Activated CD4-positive, alpha-beta T cell treated with anti-CD3 and anti-CD28 coated beads for 4 hours (primary cell): Measurements from ENCODE around the gene DNAAF8.
"Not testable (repeated sequence)": the region's sequence is repeated elsewhere in the genome, so short reads cannot be mapped to it uniquely, and the experiment has no call there.

Experiments
- DNase-seq, 2 donors: peaks; one replicate each; pipeline ENCODE4 v3.0.0-alpha.2; 2020

Gene DNAAF8

DNA sequence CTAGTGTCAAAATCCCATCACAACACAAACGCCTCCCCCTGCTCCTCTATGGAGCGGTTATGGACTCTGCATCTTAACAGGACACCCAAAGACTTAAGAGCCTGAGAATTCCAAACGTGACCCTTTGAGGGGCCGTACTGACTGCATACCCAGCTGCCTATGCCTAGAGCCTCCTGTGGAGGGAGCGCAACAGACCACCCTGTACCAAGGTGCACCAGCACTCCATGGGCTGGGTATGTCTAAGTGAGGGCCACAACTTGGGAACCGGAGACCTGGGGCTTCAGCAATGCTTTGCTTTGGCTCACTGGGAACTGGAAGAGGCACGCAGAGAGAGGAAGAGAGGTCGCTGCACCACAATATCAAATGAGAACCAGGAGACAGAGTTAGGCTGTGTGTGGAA lies 5.7 kb upstream of the DNAAF8 start:
- DNase-seq: no peak

DNA sequence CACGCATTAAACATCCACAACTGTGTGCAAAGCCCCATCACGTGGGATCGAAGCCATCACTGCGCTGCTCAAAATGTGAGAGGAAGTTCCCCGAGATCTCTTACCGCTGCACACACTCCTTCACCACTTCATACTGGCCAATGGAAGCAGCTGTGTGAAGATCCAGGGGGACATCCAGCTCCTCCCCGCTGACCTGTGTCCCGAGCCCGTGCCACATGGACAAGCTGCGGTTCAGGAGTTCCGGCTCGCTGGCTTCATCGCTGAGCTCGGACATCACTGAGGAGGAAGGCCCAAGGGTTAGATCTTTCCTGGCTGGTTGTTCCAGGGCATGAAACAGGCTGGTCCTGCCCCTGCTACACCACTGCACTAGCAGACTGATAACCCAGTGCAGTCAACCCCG lies 4.5 kb upstream of the DNAAF8 start:
- no peak for DNase-seq

DNA sequence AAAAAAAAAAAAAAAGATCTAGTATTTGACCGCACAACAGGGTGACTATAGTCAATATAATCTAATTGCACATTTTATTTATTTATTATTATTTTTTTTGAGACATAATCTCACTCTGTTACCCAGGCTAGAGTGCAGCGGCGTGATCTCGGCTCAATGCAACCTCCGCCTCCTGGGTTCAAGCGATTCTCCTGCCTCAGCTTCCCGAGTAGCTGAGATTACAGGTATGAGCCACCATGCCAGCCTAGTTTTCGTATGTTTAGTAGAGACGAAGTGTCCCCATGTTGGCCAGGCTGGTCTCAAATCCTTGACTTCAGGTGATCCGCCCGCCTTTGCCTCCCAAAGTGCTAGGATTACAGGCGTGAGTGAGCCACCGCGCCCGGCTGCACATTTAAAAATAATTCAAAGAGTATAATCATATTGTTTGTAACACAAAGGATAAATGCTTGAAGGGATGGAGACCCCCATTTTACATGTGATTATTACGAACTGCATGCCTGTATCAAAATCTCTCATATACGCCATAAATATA lies 1.1 kb upstream of the DNAAF8 start:
- no peak for DNase-seq

DNA sequence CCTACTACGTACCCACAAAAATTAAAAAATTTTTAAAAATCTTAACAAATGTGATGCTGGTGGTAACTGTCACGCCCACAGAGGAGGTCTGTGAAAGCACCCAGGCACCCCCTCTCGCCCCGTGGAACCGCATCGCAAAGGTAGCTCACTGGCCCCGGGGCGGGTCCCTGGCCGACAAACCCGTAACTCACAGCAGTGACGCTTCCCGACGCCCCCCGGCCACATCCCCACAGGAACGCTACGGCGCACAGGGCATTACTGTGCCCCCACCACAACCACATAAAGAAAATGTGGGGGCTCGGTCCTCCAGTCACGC lies 632 bp upstream of the DNAAF8 start:
- peak; percentile 32 to 36 for DNase-seq

DNA sequence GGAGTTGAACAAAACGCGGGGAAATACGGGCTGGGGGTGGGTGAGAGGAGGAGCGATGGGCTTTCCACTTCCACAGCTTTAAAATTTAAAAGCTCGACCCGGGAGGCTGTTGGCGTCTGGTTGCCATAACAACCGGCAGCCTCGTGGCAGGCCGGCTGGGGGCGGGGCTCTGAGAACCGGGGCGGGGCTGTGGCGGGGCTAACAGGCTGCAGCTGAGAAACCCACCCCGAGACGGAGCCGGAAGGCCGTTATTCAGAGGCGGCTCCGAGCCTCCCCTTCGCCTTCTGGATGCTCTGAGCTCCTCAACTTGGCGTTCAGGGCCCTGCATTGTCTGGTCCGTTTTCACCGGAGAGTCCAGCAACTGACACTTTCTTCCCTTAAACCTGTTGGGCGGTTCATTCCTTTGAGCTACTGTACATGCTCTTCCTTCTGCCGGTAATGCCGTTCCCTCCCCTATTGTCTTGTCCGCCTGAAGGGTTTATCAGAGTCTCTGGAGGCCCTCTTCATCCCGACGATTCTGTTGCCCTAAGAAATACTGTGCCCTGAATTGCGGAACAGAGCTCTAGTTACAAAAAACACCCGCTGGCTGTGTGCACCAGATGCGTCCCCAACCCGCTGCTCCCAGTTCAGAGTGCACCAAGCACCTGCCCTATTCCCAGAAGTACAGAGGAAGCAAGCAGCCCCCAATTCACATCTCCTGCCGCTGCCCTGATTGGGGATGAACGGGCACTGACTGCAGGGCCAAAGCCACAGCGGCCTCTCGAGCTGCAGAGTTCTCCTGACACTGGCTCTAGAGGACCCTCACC lies 596 bp downstream of the DNAAF8 start:
- DNase-seq: peak; percentile 92

DNA sequence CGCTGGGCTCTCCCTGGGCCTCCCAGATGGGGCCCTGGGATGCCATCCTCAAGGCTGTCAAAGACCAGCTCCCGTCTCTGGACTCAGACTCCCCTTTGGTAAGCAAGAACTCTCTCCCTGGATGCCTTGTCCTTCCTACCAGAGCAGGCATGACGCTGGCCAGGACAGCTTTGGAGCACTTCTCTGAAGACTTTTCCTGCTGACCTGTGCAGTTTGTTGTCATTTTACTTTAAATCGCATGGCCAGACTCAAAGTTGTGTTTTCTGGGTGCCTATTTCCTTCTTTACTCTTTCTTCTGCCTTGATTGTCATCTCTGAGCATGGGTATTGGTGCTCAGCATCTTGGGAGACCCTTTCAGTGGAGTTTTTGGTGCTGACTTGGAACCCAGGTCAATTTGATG lies 2.2 kb downstream of the DNAAF8 start:
- DNase-seq: no peak

DNA sequence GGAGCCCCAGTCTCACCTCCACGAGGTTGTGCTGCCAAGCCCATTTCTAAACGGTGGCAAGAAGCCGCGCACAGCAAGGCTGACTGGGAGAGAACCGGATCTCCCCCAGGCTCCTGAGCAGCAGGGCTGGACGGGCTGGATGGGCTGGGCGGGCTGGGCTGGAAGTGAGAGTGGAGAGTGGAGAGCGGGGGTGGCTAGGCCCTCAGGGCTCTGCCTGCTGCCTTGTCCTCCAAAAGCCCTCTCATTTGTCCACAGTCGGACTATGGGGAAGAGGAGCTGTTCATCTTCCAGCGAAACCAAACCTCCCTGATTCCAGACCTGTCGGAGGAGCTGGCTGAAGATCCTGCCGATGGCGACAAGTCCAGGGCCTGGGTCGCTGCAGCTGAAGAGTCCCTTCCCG lies 3.2 kb downstream of the DNAAF8 start:
- no peak for DNase-seq

DNA sequence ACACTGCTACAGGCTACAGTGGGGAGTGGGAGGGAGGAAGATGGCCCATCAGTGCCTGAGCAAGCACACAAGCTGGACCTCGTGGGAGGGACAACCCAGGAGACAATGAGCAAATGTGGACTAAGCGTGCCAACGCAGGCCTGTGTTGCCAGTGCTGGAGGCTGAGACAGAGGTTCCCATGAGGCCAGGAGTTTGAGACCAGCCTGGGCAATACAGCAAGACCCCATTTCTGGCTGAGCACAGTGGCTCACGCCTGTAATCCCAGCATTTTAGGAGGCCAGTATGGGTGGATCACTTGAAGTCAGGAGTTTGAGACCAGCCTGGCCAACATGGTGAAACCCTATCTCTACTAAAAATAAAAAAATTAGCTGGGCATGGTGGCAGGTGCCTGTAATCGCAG lies 4.0 kb downstream of the DNAAF8 start:
- DNase-seq: not testable (repeated sequence)

DNA sequence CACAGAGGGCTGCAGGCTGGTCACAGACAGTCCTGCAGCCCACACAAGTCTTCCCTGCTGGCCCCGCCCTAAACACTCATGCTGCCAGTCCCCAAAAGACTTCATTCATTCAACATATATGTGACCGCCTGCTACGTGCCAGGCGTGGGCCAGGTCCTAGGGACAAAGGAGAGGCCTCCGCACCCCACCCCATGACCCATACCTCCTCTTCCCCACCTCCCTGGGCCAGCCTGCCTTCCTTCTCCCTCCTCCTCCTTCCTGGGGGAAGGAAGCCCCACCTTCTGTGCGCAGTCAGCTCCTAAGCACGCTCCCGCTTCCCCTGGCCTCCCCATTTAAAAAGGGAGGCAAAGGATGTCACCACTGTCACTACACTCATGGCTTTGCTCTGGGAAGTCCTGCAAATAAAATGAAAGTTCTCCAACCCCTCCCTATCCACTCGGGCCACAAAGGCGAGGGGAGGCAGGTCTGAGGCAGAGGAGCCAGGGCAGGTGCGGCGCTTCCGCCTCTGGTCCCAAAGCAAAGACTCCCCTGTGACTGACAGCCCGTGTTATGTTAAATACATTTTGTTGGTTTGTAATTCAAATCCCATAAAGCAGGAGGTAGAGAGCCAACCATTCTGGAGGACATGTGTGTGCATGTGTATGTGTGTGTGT lies 9.0 kb downstream of the DNAAF8 start:
- no peak for DNase-seq

DNA sequence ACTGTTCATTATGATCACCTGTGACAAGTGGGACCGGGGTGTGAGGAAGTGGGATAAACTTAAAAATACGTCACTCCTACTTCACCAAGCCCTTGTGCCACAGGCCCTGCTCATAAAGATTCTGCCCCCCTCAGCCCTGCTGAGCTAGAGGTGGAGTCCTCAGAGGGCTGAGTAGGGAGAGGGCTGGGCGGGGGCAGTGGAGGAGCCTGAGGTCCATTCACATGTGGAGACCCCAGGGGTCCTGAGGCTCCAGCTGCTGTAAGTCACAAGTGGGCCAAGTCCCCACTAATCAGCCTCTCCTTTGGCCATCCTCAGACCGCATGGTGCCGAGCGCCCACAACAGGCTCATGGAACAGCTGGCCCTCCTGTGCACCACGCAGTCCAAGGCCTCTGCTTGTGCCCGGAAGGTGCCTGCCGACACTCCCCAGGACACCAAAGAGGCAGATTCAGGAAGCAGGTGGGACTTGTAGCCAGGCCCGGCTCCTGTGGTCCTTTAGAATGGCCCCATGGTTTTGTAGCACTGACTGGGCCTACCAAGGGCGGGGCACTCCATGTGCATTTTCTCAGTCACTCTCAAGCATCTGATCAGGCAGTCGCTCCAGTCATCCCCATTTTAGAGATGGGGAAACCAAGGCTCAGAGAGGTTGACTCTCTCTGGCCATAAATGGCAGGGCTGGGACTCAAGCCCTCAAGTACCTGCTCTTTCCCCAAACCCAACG lies 10.4 kb downstream of the DNAAF8 start:
- DNase-seq: no peak

DNA sequence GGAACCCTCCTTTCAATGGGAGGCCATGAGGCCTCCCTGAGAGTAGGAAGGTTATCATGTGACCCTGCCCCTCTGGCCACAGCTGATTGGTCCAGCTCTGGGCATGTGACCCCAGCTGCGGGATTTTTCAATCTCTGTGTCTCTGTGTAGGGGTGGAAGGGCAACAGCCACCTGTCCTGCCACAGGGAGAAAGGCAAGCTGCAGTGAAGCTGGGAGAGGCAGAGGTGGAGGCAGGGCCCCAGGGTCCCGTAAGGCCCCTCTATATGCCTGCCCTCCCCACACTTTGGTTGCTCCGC lies 10.9 kb downstream of the DNAAF8 start:
- no peak for DNase-seq

DNA sequence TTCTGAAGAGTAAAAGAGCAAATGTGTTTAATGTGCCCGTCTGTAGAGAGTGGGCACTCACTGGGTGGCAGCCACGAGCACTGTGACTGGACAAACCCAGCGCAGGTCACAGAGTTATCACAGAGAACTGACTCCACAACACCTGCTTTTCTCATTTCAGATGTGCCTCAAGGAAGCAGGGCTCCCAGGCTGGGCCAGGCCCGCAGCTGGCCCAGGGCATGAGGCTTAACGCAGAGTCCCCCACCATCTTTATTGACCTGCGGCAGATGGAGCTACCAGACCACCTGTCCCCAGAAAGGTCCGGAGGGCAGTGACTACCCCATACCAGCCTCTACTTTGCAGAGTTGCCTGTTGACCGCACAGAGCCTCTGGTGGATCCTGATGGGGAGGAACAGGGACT lies 11.9 kb downstream of the DNAAF8 start:
- DNase-seq: no peak

DNA sequence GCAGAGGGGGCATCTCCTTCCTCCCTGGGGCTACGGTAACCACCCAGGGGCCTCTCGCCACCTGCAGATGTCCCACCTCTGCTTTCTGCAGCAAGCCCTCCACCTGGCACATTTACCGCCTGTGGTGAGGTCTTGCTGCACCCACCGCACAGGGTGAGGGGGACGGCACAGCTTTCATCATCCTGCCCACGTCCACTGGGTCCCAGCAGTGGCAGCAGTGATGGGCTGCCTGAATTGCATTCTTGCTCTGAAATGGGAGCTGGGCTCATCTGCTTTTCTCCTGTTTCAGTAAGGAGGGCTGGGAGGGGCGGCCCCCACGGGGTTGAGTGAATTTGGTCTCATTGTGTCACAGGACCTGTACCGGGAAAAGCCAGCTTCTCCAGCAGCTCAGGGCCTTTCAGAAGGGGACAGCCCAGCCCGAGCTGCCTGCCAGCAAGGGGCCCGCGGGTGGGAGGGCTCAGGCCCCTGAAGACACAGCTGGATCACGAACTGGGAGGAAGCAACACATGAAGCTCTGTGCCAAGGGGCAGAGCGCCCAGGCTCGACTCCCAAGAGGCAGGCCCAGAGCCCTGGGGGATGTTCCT lies 12.7 kb downstream of the DNAAF8 start:
- no peak for DNase-seq

DNA sequence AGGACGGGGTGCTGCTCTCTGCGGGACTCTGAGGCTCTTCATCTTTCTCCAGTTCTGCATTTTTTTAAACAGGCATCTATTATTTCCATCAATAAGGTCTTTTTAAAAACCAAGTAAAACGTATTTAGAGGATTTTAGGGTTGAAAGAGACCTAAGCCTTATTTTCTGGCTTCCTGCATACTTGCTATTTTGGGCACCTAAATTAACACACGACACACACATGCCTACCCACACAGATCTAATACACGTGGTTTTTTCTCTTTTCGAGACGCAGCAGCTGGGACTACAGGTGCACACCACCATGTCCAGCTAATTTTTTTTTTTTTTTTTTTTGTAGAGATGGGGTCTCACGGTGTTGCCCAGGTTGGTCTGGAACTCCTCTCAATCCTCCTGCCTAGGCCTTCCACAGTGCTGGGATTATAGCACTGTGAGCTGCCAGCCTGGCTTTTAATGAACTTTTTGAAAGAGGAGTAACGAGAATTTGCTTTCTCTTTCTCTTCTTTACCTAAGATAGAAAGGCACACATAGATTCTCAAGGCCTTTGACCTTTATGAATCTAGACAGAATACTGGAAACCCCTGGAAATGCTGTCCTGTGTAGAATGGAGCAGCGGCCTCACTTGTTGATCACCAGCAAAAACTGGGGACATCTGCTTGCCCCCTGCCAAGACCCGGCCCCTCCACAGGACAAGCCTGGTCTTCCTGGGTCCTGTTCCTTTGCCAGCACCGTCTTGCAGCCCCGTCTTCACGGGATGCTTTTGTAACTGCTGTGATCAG lies 13.8 kb downstream of the DNAAF8 start:
- DNase-seq: no peak

DNA sequence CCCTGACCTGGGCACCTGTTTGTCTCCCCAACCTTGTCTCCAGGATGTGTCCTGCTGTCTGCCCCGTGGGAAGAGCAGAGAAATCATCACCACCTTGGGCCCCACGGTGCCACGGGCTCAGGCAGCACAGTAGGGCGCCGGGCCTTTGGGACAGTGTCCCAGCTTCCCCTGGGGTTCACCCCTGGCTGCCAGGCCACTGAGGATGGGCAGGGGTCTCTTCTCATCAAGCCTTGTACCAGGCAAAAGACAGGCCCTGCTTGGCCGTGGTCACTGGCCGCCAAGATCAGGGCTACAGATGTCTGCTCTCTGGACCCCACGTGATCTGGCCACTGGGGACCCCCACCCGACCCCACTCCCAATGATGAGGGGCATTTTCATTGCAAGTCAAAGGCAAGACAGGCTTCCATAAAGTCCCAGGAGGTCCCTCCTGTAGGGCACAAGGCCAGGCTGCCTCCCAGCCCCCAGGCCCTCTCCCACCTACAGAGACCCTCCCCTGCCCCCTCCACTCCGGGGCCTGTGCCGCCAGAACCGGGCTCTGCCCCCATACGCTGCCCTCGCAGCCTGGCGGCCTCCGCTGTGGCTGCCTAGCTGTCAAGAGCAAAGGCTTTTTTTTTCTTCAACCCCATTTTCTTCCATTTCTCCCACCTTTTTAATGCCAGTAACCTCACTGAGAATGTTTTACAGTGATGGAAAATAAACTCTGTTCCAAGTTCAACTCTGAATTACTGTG lies 14.5 kb downstream of the DNAAF8 start:
- DNase-seq: no peak

DNA sequence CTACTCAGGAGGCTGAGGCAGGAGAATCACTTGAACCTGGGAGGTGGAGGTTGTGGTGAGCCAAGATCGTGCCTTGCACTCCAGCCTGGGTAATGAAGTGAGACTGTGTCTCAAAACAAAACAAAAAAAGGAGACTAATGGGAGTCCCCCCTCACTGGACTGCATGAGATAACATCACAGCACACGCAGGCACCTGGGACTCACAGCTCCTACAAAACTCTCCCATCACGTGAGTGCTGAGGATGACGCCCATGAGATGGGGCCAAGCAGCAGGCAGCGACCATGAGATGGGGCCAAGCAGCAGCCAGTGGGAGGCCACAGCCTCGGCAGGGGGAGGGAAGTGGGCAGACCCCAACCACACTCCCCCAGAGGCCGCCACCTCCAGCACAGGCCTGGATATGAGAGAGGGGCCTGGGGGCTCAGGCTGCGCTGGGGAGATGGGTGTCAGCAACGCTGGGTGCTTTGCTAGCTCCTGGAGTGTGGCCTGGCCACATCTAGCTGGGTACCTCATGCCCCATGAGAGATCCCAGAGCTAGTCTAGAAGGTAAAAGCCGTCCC lies 15.4 kb downstream of the DNAAF8 start:
- no peak for DNase-seq

DNA sequence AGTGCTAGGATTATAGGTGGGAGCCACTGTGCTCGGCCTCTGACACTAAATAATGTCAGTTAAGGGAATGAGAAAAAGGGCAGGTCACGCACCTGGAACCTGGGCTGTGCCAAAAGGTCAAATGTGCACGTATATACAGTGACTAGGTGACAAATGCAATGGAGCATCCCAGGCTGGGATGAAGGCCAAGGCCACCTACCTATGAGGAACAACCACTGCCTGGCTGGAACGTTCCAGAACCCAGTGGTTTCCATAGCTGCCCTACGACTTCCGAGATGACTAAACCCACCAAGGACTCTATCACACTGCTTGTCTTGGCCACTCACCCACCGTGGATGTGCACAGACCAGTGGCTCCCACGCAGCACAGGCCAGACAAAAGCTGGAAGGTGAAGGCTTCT lies 16.6 kb downstream of the DNAAF8 start:
- no peak for DNase-seq

DNA sequence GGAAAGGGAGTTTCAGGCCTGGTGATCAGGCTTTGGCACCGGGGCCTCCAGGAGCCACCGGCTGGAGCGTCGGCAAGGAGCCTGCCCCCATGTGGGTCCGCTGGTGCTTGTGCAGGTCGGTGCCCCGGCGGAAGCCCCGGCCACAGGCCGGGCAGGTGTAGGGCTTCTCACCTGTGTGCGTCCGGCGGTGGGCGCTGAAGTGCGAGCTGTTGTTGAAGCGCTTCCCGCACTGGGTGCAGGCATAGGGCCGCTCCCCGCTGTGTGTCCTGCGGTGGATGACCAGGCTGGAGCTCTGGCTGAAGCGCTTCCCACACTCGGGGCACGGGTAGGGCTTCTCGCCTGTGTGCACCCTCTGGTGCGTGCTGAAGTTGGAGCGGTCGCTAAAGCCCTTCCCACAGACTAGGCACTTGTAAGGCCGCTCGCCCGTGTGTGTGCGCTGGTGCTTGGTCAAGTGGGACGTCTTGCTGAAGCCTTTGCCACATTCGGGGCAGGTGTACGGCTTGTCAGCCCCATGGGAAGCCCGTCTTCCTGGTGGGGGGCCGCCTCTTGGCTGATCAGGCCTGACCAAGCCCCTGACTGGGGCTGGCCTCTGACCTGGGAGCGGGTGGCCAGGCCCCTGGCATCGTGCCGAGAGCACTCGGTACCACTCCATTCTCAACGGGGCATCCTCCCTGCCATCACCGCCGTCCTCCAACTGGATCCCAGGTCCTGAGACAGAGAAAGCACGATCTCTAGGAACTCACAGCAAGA lies 18.2 kb downstream of the DNAAF8 start:
- no peak for DNase-seq

DNA sequence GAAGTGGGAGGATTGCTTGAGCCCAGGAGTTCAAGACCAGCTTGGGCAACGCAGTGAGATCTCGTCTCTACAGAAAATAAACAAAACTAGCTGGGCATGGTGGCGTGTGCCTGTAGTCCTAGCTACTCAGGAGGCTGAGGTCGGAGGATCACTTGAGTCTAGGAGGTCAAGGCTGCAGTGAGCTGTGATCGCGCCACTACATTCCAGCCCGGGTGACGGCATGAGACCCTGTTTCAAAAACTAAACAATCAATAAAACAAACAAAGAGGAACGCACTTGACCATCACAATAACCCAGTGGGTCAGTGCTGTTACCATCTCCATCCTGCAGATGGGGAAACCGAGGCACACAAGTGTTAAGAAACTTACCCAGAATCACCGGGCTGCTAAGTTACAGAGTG lies 18.9 kb downstream of the DNAAF8 start:
- no peak for DNase-seq

DNA sequence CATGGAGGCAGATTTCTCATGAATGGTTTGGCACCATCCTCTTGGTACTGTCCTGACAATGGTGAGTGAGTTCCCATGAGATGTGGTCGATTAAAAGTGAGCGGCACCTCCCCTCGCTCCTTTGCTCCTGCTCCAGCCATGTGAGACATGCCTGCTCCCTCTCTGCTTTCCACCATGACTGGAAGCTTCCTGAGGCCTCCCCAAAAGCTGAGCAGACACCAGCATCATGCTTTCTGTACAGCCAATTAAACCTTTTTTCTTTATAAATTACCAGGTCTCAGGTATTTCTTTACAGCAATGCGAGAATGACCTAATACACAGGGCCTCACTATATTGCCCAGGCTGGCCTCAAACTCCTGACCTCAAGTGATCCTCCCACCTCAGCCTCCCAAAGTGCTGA lies 20.5 kb downstream of the DNAAF8 start:
- DNase-seq: no peak

DNA sequence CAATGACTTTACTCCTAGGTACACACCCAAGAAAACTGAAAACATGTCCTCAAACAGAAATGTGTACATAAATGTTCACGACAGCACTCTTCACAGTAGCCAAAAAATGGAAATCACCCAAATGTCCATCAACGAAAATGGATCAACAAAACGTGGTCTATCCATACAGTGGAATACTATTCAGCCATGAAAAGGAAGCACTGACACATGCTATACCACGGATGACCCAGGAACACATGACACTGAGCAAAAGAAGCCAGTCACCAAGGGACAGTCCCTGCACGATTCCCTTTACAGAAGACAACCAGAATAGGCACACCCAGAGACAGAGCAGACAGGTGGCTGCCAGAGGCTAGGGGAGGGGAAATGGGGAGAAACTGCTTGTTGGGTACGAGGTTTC lies 21.4 kb downstream of the DNAAF8 start:
- DNase-seq: no peak
